BLaER1 treated with 17β-estradiol and CSF1 and Interleukin-3, amounts not matched to agents 10 nM and 100 nM (cell line): ENCODE results near the gene PARVB.

Experiments
- H3K27ac ChIP-seq, 11 experiments: shearing (Covaris generic); formaldehyde crosslinking; 2 replicates each; pipeline ENCODE4 v1.8.1; 2022
- H3K27me3 ChIP-seq, 11 experiments: shearing (Covaris generic); formaldehyde crosslinking; 2 replicates each; pipeline ENCODE4 v1.8.1; 2022
- H3K36me3 ChIP-seq, 11 experiments: shearing (Covaris generic); formaldehyde crosslinking; 2 replicates each; pipeline ENCODE4 v1.8.1; 2022
- H3K4me1 ChIP-seq, 10 experiments: shearing (Covaris generic); formaldehyde crosslinking; 2 replicates each; pipeline ENCODE4 v1.8.1; 2022
- H3K4me2 ChIP-seq, 11 experiments: shearing (Covaris generic); formaldehyde crosslinking; 2 replicates each; pipeline ENCODE4 v1.8.1; 2022
- H3K4me3 ChIP-seq, 10 experiments: shearing (Covaris generic); formaldehyde crosslinking; 2 replicates each; pipeline ENCODE4 v1.8.1; 2022
- H3K9ac ChIP-seq, 11 experiments: shearing (Covaris generic); formaldehyde crosslinking; 2 replicates each; pipeline ENCODE4 v1.8.1; 2022
- H3K9me3 ChIP-seq, 11 experiments: shearing (Covaris generic); formaldehyde crosslinking; replicated peaks in 1 of 11; 2 replicates each; pipeline ENCODE4 v1.8.1; 2022
- H4K20me1 ChIP-seq, 11 experiments: shearing (Covaris generic); formaldehyde crosslinking; 2 replicates each; pipeline ENCODE4 v1.8.1; 2022
- Cebpa-rat ChIP-seq, 11 experiments: shearing (Covaris generic); IDR thresholded peaks; 2 replicates each; pipeline ENCODE4 v1.8.1; 2022

PARVB gene, protein sequence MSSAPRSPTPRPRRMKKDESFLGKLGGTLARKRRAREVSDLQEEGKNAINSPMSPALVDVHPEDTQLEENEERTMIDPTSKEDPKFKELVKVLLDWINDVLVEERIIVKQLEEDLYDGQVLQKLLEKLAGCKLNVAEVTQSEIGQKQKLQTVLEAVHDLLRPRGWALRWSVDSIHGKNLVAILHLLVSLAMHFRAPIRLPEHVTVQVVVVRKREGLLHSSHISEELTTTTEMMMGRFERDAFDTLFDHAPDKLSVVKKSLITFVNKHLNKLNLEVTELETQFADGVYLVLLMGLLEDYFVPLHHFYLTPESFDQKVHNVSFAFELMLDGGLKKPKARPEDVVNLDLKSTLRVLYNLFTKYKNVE

DNA sequence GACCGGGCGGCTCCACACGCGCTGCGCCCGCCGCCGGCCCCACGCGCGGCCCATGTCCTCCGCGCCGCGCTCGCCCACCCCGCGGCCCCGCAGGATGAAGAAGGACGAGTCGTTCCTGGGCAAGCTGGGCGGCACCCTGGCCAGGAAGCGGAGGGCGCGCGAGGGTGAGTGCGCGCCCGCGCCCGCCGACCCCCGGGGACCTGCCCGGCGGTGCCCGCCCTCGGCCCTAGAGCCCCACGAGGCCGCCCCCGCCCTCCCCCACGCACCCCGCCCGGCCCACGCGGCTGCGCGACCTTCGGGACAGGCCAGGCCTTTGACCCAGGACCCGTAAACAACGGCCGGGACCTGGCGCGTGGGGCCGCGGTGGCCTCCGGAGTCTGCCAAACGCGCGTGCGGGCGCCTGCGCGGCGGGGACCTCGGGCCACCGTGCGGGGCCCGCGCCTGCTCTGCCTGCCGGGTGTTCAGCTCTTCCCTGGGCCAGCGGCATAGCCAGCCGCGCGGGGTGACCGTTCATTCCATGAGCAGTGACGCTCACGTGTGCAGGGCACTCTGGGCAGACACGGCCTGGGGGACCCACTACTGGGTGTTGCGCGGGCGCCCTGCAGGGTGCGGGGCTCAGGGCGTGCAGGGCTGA lies at the start of gene PARVB:
Gene PARVB, plus strand, starts transcription at position 15 of the 634 bp plus-strand sequence. Its CDS starts 38 bp downstream, at position 53.
- Histone ChIP-seq H3K4me3 (peak within 1 kb of the TSS; percentile 46 to 71 (median 59)), H3K9ac (peak within 1 kb of the TSS; percentile 69 to 85 (median 80)), H3K27ac (peak within 1 kb of the TSS; percentile 65 to 94 (median 74); a peak in 21 of 22 replicates), H3K9me3 (no peaks in the 10 kb centered on the region), H3K4me1 (peaks cover 40 to 70% (median 50%) of the 10 kb centered on the region in 10 experiments), H4K20me1 (peaks cover 0 to 13% (median 0%) of the 10 kb centered on the region in 11 experiments; a peak in 5 of 22 replicates), H3K36me3 (no peaks in the 10 kb centered on the region), H3K4me2 (peak within 1 kb of the TSS; percentile 90 to 100 (median 97)), H3K27me3 (peaks cover 0 to 51% (median 39%) of the 10 kb centered on the region in 11 experiments; a peak in 20 of 22 replicates)
- no peak for TF ChIP-seq Cebpa-rat (IDR thresholded peaks at IDR 0.05)

DNA sequence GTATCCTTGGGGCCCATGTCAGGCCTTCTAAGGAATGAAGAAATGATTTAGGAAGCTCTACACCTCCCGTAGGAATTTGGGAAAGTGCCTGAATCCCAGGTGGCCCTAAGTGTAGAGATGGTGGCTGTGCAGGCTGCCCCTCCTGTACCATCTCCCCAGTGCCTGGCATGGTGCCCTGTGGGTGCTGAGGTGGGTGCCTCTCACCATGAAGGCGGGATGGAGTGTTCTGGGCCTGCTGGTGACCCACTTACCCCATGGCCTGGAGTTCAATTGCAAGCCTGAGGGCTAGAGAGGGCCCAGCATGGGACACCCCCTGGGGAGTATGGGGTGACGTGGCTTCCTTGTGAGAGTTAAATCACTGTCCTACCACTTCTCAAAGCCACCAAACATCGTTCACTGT lies 49.1 kb upstream of the PARVB start:
- H3K9me3 ChIP-seq = no peaks in the 10 kb centered on the region

DNA sequence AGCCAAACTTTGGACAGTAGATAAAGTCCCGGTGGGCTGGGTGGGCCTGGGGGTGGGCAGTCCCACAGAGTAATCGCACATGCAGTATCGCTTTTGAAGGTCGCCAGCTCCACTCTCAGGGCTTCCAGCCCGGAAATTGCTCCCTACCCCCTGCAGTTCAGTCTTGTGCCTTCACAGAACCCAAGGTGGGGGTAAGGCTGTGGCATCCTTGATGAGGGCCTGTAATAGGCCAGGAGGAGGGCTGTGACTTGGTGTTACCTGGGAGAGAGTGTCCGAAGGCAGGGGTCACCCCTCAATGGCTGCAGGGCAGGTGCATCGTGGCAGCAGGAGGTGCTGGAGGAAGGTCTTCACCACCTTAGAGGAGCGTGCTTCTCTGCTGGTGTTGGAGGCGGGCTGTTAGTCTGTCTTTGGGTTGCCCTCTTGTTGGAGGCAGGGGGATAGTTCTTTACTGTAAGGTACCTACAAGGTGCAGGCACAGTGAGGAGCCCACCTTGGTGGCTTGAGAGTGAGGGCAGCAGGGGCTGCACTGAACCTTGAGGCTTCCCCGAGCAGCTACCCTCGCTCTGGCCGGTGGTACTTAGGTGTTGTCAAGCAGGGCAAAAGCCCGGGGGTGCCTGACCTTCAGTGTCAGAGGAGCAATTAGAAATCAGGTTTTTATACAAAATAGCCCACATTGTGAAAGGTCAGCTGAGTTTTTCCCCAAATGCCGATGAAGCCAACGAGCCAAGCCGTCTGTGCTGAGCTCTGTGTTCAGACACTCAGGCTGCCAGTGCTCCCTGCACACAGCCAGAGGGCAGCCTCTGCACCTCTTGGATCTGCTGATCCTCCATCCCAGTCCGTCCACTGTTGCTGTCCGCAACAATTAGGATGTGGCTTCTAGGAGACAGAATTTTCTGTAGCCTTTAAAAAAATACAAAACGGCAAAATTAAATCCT lies 47.0 kb upstream of the PARVB start:
- H3K4me3 ChIP-seq = no peak overlapping the region
- no peak for TF ChIP-seq Cebpa-rat (IDR thresholded peaks at IDR 0.05)
- H3K36me3 ChIP-seq = peaks cover 92 to 99% (median 98%) of the 10 kb centered on the region in 11 experiments

More for the DNA sequence above, 49.1 kb upstream of the PARVB start:
- TF ChIP-seq Cebpa-rat (IDR thresholded peaks at IDR 0.05) = no peak
- no peak overlapping the region for H3K27ac ChIP-seq
- no peaks in the 10 kb centered on the region for H3K27me3 ChIP-seq
- peaks cover 95 to 100% (median 98%) of the 10 kb centered on the region in 11 experiments for H3K36me3 ChIP-seq
- no peaks in the 10 kb centered on the region for H3K4me1 ChIP-seq
- H3K9ac ChIP-seq = no peak overlapping the region
- H3K4me3 ChIP-seq = no peak overlapping the region
- peaks cover 0 to 70% (median 14%) of the 10 kb centered on the region in 11 experiments; a peak in 13 of 22 replicates for H4K20me1 ChIP-seq
- H3K4me2 ChIP-seq = no peak overlapping the region

DNA sequence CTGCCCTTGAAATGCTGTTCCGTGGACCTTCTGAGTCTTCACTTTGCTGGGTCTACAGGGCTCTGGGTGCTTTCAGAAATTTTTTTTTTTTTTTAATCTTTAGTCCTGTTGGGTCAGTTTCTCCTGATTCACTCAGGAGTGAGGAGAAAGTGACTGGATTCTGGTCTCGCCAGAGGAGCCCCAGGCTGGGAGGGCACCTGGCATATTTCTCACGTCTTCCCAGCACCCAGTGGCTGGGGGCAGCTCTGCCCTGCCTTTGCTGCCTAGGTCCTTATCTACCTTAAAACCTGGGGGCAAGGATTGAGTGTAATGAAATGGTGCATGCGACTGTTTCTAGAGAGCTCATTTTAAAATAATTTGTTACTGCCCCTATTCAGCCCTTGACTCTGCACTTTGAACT lies 45.5 kb upstream of the PARVB start:
- H3K27me3 ChIP-seq = no peaks in the 10 kb centered on the region
- no peak overlapping the region for H3K4me2 ChIP-seq
- H3K27ac ChIP-seq = no peak overlapping the region
- H3K4me3 ChIP-seq = no peak overlapping the region
- H3K9ac ChIP-seq = no peak overlapping the region
- H3K36me3 ChIP-seq = peaks cover 92 to 99% (median 97%) of the 10 kb centered on the region in 11 experiments
- H3K9me3 ChIP-seq = no peaks in the 10 kb centered on the region
- H3K4me1 ChIP-seq = no peaks in the 10 kb centered on the region
- H4K20me1 ChIP-seq = peaks cover 0 to 61% (median 7%) of the 10 kb centered on the region in 11 experiments; a peak in 6 of 22 replicates
- TF ChIP-seq Cebpa-rat (IDR thresholded peaks at IDR 0.05) = no peak

More for the DNA sequence above, 47.0 kb upstream of the PARVB start:
- H3K27me3 ChIP-seq = no peaks in the 10 kb centered on the region
- H3K4me2 ChIP-seq = no peak overlapping the region
- no peaks in the 10 kb centered on the region for H3K4me1 ChIP-seq
- no peaks in the 10 kb centered on the region for H3K9me3 ChIP-seq
- H3K27ac ChIP-seq = no peak overlapping the region
- H4K20me1 ChIP-seq = peaks cover 0 to 66% (median 7%) of the 10 kb centered on the region in 11 experiments; a peak in 6 of 22 replicates
- no peak overlapping the region for H3K9ac ChIP-seq

DNA sequence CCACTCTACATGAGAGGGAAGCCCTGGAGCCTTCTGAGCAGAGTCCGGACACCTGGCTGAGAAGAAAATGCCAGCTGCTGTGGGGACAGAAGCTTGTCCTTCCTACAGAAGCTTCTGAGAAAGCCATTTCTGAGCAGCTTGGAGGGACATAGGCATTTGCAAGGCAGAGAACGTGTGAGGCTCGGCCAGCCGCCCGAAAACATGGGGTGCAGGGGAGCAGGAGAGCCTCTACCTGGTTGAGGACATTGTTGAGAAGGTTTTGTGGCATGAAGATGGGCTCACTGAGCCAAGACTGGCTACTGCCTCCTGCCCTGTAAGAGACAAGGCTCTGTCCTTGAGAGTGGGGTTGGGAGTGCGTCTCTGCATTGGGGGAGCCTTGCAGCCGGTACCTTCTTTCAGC lies 43.5 kb upstream of the PARVB start:
- H3K9ac ChIP-seq = no peak overlapping the region
- TF ChIP-seq Cebpa-rat (IDR thresholded peaks at IDR 0.05) = no peak
- H3K27me3 ChIP-seq = no peaks in the 10 kb centered on the region
- H3K9me3 ChIP-seq = no peaks in the 10 kb centered on the region
- H3K27ac ChIP-seq = no peak overlapping the region
- peaks cover 92 to 99% (median 96%) of the 10 kb centered on the region in 11 experiments for H3K36me3 ChIP-seq
- peaks cover 0 to 45% (median 6%) of the 10 kb centered on the region in 11 experiments; a peak in 6 of 22 replicates for H4K20me1 ChIP-seq
- no peaks in the 10 kb centered on the region for H3K4me1 ChIP-seq
- H3K4me2 ChIP-seq = no peak overlapping the region
- no peak overlapping the region for H3K4me3 ChIP-seq

DNA sequence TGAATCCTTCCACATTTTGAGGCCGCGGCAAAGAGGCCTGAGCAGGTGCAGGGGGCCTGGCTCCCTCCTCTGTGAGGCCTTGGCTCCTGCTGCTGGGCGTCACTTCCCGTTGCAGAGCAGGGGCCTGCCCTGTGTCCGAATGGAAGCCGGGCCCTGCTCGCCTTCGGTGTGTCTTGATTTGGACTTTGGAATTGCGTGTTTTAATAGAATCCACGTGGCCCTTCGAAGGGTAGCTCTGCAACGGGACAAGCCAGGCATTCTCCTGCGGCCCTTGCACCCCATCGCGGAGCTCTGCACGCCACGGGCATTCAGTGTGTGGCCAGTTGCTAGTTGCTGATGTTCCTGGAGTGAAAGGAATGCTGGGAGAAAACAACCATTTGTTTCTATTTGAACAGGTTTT lies 43.1 kb upstream of the PARVB start:
- Histone ChIP-seq H3K27ac (no peak overlapping the region), H3K9me3 (no peaks in the 10 kb centered on the region), H3K36me3 (peaks cover 92 to 99% (median 96%) of the 10 kb centered on the region in 11 experiments), H3K4me1 (no peaks in the 10 kb centered on the region), H4K20me1 (peaks cover 0 to 44% (median 6%) of the 10 kb centered on the region in 11 experiments; a peak in 6 of 22 replicates), H3K4me3 (no peak overlapping the region), H3K27me3 (no peaks in the 10 kb centered on the region), H3K4me2 (no peak overlapping the region), H3K9ac (no peak overlapping the region)
- TF ChIP-seq Cebpa-rat (IDR thresholded peaks at IDR 0.05) = no peak

DNA sequence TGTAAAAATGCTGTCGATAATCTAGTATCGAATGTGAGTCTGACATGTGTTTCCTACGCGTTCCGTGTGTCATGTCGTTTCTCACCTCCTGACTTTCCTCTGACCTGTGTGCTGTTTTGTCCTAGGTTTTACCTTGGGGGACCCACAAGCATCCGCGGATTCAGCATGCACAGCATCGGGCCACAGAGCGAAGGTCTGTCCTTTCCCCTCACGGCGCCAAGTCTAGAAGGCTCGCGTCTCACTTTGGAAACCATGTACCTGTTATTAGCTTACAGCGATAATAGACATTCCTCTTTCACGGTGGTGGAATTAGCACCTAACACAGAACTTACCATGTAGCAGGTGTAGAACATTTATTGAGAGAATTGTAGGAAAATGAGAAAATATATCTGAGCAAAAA lies 40.3 kb upstream of the PARVB start:
- no peaks in the 10 kb centered on the region for H3K9me3 ChIP-seq
- H3K4me2 ChIP-seq = no peak overlapping the region
- H3K9ac ChIP-seq = no peak overlapping the region
- no peak overlapping the region for H3K4me3 ChIP-seq
- no peaks in the 10 kb centered on the region; a peak in 1 of 20 replicates for H3K4me1 ChIP-seq
- H3K36me3 ChIP-seq = peaks cover 86 to 99% (median 93%) of the 10 kb centered on the region in 11 experiments
- no peak for TF ChIP-seq Cebpa-rat (IDR thresholded peaks at IDR 0.05)
- H4K20me1 ChIP-seq = peaks cover 0 to 24% (median 5%) of the 10 kb centered on the region in 11 experiments; a peak in 8 of 22 replicates
- H3K27ac ChIP-seq = no peak overlapping the region
- H3K27me3 ChIP-seq = no peaks in the 10 kb centered on the region

DNA sequence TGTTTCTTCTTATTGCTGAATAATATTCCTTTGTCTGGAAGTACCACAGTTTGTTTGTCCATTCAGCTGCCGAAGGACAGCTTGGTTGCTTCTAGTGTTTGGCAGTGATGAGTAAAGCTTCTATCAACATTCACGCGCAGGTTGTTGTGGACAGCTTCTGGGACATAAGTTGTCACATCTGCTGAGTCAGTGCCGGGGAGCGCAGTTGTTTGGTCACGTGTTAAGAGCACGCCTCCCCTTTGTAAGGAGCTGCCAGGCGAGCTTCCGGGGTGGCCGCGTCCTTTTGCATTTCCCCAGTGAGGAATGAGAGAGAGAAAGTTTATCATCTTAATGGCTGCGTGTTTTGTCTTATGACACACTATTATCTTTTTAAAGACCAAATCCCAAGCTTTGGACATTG lies 38.6 kb upstream of the PARVB start:
- Histone ChIP-seq H3K36me3 (peaks cover 88 to 100% (median 94%) of the 10 kb centered on the region in 11 experiments), H3K4me2 (no peak overlapping the region), H3K9ac (no peak overlapping the region), H3K9me3 (no peaks in the 10 kb centered on the region), H3K4me3 (no peak overlapping the region), H3K27ac (no peak overlapping the region), H4K20me1 (peaks cover 0 to 13% (median 5%) of the 10 kb centered on the region in 11 experiments; a peak in 7 of 22 replicates), H3K27me3 (no peaks in the 10 kb centered on the region), H3K4me1 (no peaks in the 10 kb centered on the region; a peak in 1 of 20 replicates)
- no peak for TF ChIP-seq Cebpa-rat (IDR thresholded peaks at IDR 0.05)
